ENCODE measurements around the gene CTSH.

CTSH gene

DNA sequence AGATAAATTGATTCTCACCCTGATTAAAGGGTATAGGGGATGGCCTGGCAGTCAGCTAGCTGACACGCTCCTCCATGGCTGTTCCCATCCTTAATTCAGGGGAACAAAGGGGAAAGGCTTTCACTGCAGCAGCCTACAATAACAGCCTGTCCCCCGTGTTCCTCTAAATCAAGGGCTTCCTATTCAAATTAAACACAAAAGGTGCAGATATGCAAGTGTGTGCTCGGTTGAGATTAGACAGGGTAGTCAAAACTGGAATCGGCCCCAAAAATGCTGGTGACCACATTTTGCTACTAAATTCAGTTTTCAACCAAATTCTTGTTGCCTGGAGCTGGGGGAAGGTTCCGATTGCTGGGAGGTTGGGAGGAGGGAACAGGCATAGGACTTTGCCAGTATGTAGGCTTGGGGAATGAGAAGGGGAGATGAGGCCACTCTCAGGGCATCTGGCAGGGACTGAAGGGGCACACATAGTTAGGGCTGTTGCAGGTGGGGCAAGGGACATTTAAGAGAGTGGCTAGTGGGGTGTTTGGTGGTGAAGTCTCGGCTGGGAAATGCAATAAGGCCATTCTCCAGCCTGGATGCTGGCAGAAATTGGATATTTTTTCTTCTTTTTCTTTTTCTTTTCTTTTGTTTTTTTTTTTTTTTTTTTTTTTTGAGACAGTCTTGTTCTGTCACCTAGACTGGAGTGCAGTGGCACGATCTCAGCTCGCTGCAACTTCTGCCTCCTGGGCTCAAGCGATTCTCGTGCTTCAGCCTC is 32.9 kb upstream of the CTSH start:
- DNase-seq (ENCODE audit: low spot score): no peak

DNA sequence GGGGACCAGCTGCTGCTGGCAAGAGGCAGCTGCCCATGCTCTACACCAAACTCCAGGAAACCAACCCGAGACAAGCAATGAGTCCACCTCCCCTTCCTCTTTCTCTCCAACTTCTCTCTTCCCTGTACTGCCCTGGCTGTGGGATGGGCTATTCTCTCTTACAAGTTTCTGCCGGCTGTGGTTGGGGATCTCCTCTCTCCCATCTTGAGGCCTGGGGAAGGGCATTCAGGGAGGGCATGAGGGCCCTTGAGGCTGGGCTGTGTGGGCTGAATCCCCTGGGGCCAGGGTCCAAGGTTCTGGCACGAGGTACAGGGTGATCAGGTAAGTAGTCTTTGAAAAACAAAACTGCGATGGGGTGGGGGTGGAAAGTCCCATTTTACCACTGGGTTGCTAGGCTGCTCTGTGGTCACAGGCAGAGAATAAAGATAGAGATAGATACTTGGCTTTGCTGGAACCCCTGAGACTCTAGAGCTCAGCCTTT is 32.3 kb upstream of the CTSH start:
- DNase-seq (ENCODE audit: low spot score): no peak

DNA sequence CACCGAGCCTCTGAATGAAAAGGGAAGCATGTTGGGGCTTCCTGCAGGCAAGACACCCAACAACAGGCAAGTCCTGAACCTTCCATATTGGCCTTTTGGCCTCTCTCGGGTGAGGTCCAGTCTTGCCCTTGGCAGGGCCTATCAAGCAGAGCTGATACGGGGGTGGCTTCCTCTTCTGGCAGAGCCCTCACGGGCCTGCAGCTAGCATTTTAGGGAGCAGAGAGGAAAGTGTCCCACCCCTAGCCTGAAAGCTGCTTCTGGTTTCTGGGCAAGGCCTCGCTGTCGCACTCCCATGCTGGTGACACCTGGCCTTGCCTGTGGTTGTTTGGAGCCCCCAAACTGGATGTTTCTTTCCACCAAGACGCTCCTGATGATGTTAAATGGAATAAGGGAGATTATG is 31.8 kb upstream of the CTSH start:
- no peak for DNase-seq (ENCODE audit: low spot score)

DNA sequence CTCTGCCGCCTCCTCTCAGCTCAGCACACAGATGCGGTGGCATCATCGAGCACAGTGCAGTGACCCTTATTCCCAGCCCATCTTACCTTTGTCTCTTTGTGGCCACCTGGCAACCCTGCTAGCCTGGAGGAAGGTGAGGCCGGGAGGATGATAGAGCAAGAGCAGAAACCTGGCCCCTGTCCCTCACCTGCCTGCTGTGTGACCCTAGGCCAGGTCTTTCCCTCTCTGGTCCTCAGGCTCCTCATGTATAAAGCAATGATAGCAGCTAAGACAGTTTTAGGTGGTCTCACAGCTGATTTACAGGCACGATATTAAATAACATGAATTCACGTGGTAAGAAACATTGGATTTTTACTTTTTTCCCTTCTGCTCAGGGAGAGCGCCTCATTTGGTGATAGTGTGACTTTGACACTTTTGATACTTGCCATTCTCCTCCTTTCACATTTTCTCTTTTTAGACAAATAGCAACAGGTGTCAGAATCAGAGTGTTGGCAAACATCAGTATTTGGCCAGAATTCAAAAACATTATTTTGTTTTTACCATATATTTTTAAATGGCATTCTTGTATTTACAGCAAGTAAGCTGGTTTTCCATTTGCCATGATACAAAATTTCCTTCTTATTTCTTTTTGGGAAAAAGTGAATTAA is 29.5 kb upstream of the CTSH start:
- DNase-seq (ENCODE audit: low spot score): no peak

DNA sequence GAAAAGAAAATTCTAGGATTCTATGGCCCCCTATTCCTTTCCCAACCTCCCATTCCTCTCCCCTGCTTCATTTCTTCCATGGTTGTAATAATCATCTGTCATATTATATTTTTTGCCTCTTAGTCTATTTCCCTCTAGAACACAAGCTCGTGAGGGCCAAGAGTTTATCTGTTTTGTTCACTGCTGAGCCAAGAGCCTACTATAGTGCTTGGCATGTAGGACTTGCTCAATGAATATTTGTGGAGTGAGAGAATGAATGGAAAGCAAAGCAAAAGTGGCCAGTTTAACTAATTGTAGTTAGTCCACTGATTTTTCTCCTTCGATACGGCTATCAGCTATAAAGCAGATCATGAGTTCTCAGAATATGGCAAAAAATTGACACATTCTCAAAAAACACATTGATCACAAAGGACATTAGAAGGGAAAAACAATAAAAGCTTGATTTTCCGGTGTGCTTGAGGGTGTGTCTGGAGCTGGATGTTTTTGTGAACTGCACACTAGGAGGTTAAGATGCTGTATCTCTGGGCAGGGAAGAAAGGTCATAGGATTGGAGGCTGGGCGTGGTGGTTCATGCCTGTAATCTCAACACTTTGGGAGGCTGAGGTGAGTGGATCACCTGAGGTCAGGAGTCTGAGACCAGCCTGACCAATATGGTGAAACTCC is 25.0 kb upstream of the CTSH start:
- no peak for DNase-seq (ENCODE audit: low spot score)

DNA sequence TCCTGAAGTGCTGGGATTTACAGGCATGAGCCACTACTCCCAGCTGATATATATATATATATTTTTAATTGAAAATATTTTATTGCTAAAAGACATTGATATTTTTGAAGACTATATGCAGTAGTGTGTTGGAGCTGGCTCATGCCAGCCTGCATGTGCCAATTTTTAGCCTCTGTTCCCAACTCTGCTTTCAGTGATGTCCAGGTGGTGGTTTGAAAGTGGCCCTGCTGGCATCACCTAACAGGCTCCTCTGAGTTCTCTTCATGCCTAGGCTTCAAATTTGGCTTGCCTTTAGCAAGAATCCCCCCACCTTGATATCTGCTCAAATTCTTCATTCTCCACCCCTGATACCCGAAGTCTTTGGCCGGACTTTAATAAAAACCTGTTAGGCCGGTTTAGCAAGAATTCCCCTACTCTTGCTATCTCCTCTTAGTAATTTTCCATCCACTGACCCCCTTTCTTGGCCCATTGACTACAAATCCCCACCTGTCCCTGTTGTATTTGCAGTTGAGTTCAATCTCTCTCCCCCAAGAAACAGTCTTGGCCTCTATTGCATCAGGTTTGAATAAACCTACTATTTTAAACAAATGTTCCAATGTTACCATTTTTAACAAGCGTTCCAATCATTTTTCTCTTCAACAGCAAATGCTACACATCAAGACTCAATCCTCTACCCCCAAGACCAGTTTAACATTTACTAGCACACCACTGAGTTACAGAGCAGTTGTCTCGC is 23.9 kb upstream of the CTSH start:
- no peak for DNase-seq (ENCODE audit: low spot score)

DNA sequence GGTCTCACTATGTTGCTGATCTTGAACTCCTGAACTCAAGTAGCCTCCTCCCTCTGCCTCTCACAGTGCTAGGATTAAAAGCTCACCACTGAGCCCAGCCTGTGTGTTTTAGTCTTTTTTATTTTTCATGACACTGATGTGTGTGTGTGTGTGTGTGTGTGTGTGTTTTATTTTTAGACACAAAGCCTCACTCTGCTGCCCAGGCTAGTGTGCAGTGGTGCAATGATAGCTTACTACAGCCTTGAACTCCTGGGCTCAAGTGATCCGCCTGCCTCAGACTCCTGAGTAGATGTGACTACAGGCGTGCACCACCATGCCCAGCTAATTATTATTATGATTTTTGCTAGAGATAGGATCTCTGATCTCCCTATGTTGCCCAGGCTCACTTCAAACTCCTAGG is 23.3 kb upstream of the CTSH start:
- DNase-seq (ENCODE audit: low spot score): no peak

DNA sequence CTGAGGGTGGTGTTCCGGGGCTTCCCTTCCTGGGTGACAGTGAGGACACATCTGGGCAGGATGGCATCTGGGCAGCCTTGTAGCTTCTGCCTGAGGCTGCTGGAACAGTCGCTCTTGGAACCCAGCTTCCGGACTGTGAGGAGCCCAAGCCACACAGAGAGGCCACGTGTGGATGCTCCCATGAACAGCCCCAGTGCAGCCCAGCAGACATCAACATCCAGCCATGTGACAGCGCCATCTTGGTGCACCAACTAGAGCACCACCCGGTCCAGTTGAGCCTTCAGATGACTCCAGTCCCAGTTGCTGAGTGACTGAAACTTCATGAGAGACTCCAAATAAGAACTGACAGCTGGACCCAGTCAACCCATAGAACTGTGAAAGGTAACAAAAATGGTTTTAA is 15.5 kb upstream of the CTSH start:
- no peak for DNase-seq (ENCODE audit: low spot score)

DNA sequence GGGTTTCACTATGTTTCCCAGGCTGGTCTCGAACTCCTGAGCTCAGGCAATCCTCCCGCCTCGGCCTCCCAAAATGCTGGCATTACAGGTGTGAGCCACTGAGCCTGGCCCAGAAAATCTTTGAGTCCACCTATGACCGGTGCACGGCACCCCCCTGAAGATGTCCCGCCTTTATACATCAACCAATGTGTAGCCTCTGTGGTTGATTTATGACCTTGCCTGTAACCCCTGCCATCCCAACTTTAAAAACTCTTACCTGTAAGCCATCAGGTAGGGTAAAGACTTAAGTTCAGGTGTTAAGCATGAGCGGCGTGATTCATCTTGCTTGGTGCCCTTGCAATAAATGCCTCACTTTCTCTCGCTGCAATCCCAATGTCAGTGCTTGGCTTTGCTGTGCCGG is 14.5 kb upstream of the CTSH start:
- no peak for DNase-seq (ENCODE audit: low spot score)

DNA sequence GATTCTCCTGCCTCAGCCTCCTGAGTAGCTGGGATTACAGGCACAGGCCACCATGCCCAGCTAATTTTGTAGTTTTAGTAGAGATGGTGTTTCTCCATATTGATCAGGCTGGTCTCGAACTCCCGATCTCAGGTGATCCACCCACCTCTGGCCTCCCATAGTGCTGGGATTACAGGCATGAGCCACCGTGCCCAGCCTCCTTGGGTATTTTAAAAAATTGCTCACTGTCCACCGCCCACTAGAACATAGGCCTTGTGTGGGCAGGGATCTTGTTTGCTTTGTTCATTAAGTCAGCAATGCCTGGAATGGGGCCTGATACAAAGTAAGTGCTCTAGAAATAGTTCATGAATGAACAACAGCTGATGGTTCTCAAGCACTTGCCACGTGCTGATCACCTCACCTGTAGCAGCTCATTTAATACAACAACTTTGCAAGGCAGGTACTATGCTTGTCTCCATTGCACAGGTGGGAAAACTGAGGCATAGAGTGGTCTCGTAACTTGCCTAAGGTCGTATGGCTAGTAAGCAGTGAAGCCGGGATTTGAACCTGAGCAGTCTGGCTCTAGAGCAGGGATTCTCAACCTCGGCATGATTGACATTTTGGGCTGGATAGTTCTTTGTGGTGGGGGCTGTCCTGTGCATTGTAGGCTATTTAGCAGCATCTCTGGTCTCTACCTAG is 12.7 kb upstream of the CTSH start:
- DNase-seq (ENCODE audit: low spot score): no peak

DNA sequence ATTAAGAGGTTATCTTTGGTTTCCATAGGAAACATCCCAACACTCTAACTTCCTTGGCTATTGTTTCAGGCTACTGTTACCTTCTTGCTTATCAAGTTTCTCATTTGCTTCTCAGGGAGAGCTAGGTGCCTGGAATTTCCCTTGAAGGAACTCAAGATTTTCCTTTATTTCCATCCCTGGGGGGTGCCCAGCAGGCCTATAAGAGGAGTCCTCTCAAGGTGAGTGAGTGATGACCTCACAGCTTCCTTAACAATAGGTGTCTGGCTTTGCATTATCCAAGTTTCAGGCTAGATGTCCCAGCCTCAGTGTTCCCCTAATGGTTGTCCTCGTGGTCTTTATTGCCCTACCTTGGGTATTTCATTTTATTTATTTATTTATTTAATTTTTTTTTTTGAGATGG is 12.1 kb upstream of the CTSH start:
- no peak for DNase-seq (ENCODE audit: low spot score)

DNA sequence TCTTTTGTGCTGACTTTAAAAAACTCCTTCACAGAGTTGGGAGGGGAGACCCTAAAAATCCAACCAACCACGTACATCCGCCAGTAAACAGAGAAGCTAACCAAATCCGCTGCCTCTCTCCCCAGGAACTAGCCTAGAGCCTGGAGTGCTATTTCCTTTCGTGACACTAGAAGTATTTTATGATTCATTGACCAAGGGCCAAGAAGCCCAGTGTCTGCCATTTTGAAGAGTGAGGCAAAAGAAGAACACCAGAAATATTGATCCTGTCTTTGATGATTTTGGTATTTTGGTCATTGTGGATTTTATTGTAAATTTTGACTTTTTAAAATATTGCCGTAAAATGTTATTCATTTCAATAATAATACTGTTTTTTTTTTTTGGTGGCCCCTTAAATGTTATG is 10.5 kb upstream of the CTSH start:
- no peak for DNase-seq (ENCODE audit: low spot score)

DNA sequence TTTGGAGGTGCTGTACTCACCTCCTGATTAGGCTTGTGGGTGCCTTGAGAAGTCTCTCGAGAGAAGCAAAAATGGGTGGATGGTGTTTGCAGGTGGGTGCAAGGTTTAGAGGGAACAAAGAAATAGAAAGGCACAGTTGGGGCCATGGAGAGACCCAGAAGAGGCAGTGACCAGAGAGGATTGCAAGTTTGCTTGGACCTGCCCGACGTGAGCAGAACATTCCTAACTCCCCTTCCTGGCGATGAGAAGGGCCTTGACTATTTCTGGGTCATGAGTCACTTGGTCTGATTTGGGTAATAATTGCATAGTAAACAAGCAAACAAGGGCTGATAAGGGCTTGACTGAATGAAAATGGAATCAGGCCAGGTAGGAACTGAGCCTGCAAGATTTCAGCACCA is 7.0 kb upstream of the CTSH start:
- DNase-seq (ENCODE audit: low spot score): no peak

DNA sequence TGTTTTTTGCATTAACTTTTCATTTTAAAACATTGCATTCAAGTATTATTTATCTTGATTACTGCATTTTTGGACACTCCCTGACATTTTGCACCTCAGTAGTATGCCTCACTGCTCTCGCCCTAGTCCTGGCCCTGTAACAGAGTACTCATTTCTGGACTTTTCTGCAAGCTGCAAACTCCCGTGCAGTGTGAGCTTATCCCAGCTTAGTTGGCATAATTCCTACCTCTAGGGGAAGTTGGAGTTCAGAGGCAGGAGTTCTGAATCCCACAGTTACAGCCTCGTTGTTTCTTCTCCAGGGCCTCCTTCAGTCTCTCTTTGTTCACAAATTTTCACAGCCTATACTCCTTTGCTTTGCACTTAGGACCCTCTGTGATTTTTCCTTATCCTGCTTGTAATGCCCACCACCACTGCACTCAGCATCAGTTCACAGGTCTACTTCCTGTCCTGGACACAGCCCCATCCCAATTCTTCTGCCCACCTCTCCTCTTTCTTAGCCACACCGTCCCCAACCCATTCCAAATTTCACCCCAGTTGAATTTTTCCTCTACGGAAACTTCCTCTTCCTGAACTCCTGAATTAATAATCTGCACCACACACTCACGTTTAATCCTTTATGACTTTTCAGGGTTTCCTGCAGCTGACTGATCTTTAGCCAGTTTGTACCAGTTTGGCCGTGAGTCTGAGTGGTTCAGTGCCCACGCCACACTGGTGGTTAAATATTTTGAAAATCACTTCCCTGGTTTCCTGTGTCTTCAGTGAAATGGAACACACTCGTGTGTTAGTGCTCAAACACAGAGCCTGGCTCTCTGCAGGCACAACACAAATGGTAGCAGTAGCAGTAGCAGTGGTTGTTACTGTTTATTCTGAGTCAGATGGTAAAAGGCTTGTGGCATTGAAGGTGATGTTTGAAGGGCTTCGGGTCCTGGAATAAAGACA is 6.3 kb upstream of the CTSH start:
- DNase-seq (ENCODE audit: low spot score): no peak

DNA sequence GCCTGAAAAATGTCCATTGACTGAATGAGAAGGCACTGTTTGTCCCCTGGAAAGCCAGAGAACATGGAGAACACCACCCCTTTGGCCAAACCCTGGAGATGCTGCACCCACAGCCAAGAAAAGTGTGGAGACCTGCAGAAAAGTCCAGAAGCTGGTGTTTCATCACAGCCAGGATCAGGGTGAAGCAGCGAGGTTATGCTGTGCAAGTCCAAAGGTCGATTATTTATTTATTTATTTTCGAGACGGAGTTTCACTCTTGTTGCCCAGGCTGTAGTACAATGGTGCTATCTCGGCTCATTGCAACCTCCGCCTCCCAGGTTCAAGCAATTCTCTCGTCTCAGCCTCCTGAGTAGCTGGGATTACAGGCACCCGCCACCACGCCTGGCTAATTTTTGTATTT is 5.5 kb upstream of the CTSH start:
- DNase-seq (ENCODE audit: low spot score): no peak

DNA sequence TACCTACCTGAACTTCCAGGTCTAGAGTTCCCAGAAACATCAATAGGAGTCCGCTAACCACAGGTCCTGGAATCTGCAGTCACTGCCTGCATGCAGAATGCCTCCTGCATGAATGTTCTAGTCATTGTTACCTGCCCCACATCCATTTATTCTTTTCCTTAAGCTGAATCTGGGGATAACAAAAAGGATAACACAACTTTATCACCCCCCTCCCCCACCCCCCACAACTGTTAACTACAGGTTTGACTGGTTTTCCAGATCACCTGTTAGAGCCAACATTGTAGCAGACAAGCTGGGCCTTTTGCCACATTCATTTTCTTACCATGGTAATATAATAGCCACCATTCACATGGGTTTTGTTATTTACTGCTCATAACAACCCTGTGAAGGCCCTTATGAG is 4.6 kb upstream of the CTSH start:
- no peak for DNase-seq (ENCODE audit: low spot score)

DNA sequence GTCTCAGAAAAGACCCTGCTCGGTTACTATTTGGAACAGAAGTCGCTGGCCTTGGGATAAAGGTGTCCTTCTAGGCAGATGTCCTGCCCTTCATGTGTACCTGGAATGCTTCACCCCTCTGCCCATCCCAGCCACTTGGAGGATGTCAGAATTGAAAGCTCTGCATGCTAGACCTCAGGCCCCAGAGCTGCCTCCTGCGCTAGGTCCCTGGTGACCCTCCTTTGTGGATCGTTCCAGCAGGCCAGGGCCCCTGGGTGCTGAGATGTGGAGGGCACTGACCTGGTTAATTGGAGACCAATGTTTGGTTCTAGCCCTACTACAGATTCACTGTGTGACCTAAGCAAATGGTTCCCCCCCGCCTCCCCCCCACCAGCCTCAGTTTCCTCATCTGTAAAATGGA is 2.7 kb upstream of the CTSH start:
- no peak for DNase-seq (ENCODE audit: low spot score)

DNA sequence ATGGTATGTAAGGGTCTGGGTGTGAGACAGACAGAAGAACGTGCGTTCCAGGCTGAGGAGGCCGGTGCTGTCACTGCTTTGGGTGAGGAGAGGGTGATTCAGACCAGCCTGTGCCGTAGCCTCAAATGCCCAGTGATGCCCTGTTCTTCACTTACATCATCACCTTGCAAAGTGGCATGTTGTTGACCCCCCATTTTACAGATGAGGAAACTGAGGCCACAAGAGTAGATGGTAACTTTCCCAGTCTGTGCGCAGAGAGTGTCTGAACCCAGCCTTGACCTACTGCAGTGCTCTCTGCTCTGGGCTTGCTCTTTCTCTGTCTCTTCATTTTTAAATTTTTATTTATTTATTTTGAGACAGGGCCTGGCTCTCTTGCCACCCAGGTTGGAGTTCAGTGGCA is 1.6 kb upstream of the CTSH start:
- no peak for DNase-seq (ENCODE audit: low spot score)

DNA sequence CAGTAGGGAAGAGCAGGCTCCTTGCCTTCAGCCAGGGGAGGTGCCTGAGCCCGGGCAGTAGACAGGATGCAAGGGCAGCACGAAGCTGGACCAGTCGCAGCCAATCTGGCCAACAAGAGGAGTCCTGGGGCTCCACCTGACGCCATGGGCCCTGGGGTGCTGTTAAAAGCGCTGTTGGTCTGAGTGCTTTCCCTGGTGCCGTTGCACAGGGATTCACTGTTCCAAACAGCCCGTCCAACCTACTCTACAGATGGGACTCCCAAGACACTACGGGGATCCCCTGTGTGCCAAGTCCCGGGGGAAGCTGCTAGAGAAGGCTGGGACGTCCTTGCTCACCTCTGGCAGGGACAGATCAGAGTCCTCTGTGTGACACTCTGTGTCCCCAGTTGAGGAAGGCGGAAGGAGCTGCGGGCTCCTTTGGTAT is 632 bp downstream of the CTSH start:
- DNase-seq (ENCODE audit: low spot score): no peak

DNA sequence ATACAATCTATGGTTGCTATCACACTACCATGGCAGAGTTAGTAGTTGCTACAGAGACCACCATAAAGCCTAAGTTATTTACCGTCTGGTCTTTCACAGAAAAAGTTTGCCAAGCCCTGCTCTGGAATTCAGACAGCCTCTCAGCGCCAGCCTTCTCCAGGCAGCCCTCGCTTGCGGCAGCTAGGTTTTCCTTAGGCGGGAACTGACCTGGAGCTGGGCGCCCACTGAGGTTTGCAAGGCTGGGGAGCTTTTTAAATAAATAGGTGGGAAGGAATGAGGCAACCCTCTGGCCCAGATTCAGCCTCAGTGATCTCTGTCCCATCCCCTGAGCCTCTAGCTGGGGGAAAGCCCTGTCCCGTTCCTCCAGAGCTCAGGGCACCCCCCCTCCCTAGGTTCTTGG is 1.2 kb downstream of the CTSH start:
- DNase-seq (ENCODE audit: low spot score): no peak

DNA sequence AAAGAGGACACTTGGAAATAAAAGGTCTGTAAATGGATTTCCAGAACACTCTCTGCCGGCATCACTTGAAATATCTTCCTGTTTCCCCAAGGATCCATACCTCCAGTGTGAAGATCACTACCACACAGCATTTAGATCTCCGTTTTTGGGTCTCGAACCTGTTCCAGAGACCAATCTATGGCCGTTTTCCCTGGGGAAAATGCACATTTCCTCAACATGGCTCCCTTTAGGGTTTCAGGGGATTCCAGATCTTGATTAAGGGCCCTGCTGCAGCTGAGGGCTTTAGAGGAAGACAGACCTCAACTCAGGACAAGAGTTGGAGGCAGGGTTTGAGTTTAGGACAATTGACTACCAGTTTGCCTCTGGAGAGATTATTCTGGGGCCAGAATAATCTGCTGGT is 2.1 kb downstream of the CTSH start:
- no peak for DNase-seq (ENCODE audit: low spot score)
